Left hindlimb (tissue), 1 donor: ENCODE data around the gene CPTP.

Source experiments
- DNase-seq: peaks from one replicate; pipeline ENCODE4 v3.0.0-alpha.2; 2018

CPTP gene

GRCh38 chr1:1370771-1371300 lies 46.2 kb downstream of the CPTP start:
- DNase-seq, result peak; percentile 42

GRCh38 chr1:1371364-1371745 lies 46.8 kb downstream of the CPTP start:
- DNase-seq, result peak; percentile 75

DNA sequence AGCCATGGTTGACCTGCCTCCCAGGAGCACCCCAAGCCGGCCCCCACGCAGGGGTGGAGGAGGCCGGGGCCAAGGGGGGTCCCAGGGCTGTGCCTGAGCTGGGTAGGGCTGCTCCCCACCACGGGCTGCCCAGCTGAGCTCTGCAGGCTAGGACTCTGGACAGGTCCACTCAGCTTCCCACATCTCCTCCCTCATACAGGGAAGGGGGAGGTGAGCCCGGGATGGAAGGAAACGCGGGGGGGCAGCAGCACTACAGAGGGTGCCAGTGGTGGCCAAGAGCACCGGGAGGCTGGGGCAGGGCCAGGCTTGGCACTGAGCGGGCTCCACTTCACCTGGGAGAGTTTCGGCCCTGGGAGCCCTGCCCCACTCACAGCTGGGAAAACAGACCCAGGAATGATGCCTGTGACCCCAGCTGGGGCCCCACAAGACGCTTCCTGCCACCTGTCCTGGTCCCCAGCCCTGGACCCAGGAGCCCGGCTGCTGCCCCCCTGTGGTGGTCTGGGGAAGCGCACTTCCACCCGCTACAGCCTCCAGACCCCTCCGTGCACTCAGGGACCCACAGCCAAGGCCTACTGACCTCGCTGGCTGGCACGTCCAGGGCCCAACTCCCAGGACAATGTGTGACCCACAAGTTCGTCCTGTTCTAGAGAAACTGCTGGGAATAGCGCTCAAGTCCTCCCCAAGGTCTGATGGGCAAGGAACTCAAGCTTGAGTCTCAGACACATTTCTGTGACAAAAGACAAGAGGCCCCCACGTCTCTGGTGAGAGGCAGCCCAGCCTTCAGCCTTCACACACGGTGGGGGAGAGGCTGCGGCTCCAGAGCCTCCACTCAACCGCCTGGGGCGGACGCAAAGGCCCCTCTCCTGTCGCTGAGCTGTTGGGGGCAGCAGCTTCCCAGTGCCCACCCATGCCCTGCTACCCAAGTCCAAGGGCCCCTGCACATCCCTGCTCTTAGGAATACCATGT lies 47.4 kb downstream of the CPTP start:
- DNase-seq, result peak; percentile 79

GRCh38 chr1:1373051-1373814 lies 48.6 kb downstream of the CPTP start:
- peak; percentile 42 for DNase-seq

DNA sequence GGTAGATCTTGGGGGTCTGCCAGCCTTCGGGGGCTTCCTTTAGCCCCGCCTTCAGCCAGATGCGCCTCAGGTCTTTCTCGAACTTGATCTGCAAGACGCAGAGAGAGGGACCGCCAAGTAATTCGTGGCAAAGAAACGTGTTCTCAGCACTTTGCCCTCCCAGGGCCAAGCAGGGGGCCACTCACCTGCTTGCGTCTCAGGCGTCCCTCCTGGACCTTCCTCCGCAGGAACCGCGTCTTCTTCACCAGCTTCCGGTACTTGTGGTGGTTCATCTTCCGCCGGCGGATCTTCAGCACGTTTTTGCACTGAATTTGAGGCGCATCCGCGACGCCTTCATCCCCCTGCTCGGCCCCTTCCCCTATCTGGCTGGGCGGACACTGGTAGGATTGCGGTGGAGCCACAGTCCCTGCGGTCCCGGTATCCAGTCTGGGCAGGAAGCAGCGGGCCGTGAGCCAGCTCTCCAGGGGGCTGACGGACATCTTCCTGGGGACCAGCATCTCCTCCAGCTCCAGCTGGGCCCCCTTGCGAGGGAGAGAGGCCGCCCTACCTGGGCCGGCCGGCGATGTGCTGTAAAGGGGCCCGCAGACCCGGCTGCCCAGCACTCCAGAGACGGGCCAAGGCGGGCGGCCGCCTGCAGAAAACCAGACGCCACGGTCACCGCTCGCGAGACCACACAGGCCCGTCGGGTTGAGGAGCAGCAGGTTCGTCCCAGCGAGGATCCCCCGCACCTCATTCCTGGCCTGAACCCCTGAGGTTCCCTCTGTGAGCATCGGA lies 49.4 kb downstream of the CPTP start:
- no peak for DNase-seq

DNA sequence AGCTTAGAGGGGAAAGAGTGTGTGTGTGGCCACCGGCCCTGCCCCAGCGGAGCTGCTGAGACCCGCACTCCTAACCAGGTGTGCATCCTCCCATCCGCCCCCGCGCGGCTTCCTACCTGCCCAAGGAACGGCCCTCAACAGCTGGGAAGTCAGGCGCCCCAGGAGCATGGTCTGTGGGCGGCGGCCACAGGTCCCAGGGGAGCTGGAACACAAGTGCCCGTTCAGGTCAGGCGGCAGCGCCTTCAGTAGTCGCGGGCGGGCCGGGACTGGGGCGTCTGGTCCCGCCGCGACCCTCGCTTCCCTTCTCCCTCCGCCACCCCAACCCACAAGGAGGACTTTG lies 50.0 kb downstream of the CPTP start:
- DNase-seq, result peak; percentile 44

DNA sequence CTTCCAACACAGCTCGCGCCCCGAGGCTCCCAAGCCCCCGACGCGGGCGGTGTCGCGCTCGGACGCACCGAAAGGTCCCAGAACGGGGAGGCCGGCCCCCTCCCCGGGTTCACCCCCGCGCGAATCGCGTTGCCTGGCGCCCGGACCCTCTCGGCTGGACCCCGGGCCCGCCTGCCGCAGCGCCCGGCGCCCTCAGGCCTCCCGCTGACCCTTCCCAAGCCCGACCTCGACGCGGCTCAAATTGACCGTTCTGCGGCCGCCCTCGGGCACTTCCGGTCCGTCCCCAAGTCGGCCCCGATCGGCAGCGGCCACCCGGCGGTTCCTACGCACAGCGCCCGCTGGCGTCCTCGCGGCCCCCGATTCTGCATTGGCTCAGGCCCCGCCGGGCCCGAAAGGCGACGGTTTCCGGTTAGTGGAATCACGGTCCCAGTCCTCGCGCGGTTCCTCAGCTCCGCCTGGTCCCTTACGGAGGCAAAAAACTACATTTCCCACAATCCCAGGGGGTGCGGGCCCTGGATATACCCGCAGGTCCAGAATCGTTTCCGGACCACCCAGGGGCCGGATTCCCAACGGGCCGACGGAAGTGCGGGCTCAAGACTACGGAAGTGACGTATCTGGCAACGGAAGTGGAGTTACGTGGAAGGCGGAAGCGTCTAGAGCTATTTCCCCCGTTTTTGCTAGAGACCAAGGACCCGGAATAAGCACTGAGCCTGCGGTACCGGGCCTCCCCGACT lies 50.5 kb downstream of the CPTP start, which contains the start of gene AURKAIP1:
Gene AURKAIP1, minus strand, starts transcription at position 279 of the 734 bp plus-strand sequence. CDS start 451 bp downstream, outside the sequence.
- DNase-seq, result peak; percentile 99

GRCh38 chr1:1376551-1377226 lies 52.1 kb downstream of the CPTP start:
- no peak for DNase-seq

DNA sequence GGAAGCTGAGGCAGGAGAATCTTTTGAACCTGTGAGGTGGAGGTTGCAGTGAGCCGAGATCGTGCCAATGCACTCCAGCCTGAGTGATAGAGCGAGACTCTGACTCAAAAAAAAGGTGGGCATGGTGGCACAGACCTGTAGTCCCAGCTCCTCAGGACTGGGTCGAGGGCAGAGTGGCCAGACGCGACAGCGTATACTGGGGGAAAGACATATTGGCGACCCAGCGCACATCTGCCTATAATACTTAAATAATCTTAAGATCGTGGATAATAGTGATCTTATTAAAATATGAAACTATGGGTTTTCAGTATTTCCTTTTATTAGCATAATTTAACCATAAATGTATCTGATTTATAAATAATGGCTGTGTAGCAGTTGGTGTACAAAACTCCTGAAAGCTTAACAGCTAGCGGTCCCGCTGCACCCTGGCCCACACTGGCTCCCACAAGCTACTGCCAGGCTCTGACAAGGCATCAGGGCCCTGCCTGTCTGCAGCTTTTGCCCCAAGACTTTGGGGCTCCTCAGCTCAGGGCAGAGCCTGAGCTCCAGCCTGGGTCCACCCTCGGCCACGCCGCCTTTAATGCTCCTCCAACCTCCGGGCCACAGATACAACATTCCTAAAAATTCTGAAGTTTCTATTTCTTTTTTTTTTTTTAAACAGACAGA lies 53.1 kb downstream of the CPTP start:
- no peak for DNase-seq
